ENCODE measurements around the gene SNX33. TPM values are rescaled to one million over a fixed set of nuclear protein-coding genes. Genes with fewer than 3 reads are reported as not detected.

SNX33 gene
- total RNA-seq, 2 donors from 2014 or later: 19.8 to 21.8 TPM

DNA sequence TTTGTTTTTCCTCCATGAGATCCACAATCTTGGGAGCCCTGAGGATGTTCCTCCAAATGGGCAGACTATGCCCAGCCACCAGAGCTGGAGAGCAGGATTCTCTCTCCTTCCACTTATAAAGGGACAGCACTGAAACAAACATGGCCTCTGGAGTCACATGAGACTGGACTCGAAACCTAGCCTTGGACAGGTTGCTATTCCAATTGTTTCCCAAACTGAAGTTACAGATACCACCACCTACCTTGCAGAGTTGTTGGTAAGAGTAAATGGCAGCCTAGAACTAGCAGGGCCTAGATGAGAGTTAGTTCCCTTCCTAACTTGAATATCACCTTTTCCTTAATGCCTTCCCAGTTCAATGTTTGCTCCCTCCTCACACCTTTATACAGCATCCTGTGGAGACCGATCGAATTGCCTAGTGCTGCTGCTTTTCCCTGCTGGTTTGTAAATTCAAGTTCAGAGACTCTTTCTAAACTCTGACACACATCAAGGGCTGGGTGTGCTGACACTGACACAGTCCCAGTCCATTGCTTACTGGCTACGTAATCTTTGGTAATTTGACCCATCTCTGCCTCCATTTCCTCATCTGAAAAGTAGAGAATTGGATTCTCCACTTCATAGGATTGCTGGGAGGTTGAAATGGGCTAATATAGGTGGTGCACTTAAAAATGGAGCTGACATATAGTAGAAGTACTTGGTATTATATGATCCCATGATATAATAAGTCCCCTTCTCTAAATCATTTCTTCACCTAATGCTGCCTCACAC is 10.3 kb upstream of the SNX33 start:
- H3K27me3 ChIP-seq: no peaks in the 10 kb centered on the region
- no peak for DNase-seq
- H3K9me3 ChIP-seq: no peaks in the 10 kb centered on the region
- H3K27ac ChIP-seq: peak overlapping the region in 3 of 4 donors; percentile 83 to 98 (median 93)
- intact Hi-C loops (cut with DNase I): no loop called here
- peaks cover 39% of the 10 kb centered on the region for H3K4me1 ChIP-seq
- ATAC-seq: no peak
- WGBS, 2 donors: 62 to 79% methylated on average over 4 of the region's 4 CpGs
- H3K36me3 ChIP-seq (replicated peaks in 1 of 2; ENCODE audit: insufficient read depth in 1 of 2, low read depth in 2 of 2): no peaks in the 10 kb centered on the region
- H3K4me3 ChIP-seq: no peak overlapping the region
- TF ChIP-seq, protein P1, sequence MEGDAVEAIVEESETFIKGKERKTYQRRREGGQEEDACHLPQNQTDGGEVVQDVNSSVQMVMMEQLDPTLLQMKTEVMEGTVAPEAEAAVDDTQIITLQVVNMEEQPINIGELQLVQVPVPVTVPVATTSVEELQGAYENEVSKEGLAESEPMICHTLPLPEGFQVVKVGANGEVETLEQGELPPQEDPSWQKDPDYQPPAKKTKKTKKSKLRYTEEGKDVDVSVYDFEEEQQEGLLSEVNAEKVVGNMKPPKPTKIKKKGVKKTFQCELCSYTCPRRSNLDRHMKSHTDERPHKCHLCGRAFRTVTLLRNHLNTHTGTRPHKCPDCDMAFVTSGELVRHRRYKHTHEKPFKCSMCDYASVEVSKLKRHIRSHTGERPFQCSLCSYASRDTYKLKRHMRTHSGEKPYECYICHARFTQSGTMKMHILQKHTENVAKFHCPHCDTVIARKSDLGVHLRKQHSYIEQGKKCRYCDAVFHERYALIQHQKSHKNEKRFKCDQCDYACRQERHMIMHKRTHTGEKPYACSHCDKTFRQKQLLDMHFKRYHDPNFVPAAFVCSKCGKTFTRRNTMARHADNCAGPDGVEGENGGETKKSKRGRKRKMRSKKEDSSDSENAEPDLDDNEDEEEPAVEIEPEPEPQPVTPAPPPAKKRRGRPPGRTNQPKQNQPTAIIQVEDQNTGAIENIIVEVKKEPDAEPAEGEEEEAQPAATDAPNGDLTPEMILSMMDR (IDR thresholded peaks at IDR 0.05): no peak
- no peak for TF ChIP-seq POLR2A (IDR thresholded peaks at IDR 0.05)

DNA sequence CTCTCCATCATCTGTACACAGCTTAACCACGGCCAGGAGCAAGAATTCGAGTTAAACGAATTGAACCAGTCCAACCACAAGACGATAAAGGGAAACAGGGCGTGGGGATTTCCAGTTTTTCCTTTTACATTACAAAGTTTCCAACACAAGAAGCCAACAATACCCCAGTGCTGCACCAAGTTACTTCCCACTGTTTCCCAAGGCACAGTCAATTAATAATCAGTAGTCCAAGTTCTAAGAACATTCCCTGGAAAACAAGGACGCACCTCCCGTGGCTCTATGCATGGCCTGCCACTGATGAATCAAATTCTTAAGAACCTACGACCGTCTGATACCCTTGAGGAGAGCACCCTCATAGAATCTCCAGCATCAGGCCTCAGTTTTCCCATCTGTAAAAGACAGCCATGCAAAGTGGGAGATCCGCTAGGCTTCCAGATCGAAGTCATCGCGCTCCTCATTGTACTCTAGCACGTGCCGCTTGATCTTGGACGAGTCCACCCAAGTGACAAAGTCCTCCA is 8.5 kb upstream of the SNX33 start:
- Histone ChIP-seq H3K4me3 (peak overlapping the region; percentile 54 to 99), H3K4me1 (peaks cover 39% of the 10 kb centered on the region), H3K9me3 (no peaks in the 10 kb centered on the region), H3K36me3 (replicated peaks in 1 of 2; ENCODE audit: insufficient read depth in 1 of 2, low read depth in 2 of 2) (no peaks in the 10 kb centered on the region), H3K27me3 (no peaks in the 10 kb centered on the region), H3K27ac (peak overlapping the region; percentile 83 to 98 (median 94))
- intact Hi-C loops (cut with DNase I): no loop called here
- ATAC-seq (no peak), DNase-seq (no peak)
- TF ChIP-seq, protein P1 (IDR thresholded peaks at IDR 0.05): no peak
- no peak for TF ChIP-seq POLR2A (IDR thresholded peaks at IDR 0.05)
- 0 to 1% methylated on average over 9 to 16 of the region's 16 CpGs for WGBS, 2 donors

DNA sequence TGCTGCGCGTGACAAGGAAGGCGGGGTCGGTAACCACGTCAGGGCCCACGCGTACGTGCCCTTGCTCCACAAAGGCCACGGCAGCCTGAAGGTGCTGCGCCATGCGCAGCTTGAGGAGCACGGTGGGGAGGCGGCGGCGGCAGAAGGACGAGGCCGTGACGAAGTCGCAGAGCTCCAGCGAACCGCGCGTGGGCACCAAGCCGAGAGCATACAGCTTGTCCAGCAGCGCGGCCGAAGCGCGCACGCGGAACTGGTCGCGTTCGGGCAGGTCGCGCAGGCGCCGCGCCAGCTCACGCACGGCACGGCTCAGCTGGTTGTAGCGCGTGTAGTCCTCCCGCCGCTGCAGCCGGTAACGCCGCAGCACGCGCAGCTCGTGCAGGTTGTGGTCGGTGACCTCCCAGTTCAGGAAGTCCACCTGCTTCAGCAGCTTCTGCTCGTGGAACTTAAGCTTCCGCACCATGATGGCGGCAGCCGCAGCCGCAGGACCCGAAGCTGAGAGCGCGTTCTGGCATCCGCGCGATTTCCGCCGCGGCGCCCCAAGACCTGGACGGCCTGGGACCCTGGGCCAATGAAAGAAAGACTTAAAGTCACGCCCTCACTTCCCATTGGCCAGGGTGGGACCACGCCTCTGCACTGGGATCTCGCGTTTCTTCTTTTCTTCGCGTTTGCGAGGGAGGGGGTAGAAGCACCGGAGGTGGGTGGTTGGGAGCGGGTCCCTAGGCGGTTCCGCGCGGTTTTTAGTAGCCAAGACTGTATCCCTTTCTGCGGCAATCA is 7.8 kb upstream of the SNX33 start, which contains the start of gene IMP3:
IMP3 (minus strand) TSS at position 516 of the 774 bp plus-strand sequence; CDS start at position 460, 56 bp downstream.
- Histone ChIP-seq H3K9me3 (no peaks in the 10 kb centered on the region), H3K36me3 (replicated peaks in 1 of 2; ENCODE audit: insufficient read depth in 1 of 2, low read depth in 2 of 2) (no peaks in the 10 kb centered on the region), H3K4me3 (peak within 1 kb of the TSS; percentile 54 to 99), H3K27me3 (no peaks in the 10 kb centered on the region), H3K4me1 (peaks cover 39% of the 10 kb centered on the region), H3K27ac (peak within 1 kb of the TSS; percentile 83 to 98 (median 94))
- peak; percentile 96 for ATAC-seq
- WGBS, 2 donors: 0 to 1% methylated on average over 28 to 83 of the region's 83 CpGs
- peak; percentile 95 to 97 (median 96) for DNase-seq
- intact Hi-C loops (cut with DNase I): no loop called here
- TF ChIP-seq, protein P1 (IDR thresholded peaks at IDR 0.05): peak in 1 of 7 experiments; percentile 2
- TF ChIP-seq POLR2A (IDR thresholded peaks at IDR 0.05): peak; percentile 98 to 99 (median 99)

DNA sequence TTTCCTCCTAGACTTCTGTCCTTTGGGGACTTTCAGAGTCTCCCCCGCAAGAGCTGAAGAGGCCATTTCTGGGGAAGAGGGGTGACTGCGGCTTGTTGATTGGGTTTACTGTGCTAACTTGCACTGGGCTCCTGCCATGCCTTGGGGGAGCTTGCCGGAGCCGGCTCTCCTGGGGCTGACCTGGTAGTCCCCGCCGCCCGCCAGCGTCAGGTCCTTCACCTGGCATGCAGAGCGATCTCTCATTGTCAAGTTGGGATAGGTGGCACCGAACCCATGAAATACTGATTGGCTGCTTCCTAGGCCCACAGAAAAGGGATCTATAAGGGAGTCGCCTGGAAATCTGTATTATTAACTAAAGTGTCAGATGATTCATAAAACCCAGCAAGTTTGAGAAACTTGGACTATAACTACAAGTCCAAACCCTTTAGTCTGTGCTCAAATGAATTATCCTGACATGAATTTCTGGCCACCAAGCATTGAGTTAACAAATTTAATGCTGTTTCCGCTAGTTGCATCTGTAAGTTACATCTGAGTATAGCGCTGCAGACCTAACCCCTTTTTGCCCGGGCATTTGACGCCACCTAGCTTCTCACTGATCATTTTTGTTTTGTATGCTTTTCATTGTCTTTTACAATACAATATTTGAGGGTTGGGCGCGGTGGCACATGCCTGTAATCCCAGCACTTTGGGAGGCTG is 7.1 kb upstream of the SNX33 start:
- peak; percentile 34 for ATAC-seq
- Histone ChIP-seq H3K36me3 (replicated peaks in 1 of 2; ENCODE audit: insufficient read depth in 1 of 2, low read depth in 2 of 2) (no peaks in the 10 kb centered on the region), H3K4me3 (peak overlapping the region; percentile 19 to 23), H3K9me3 (no peaks in the 10 kb centered on the region), H3K4me1 (peaks cover 40% of the 10 kb centered on the region), H3K27me3 (no peaks in the 10 kb centered on the region), H3K27ac (peak overlapping the region; percentile 83 to 98 (median 94))
- WGBS, 2 donors: 8 to 9% methylated on average over 17 of the region's 17 CpGs
- DNase-seq: peak in 1 of 4 donors; percentile 14
- intact Hi-C loops (cut with DNase I): no loop called here
- TF ChIP-seq, protein P1 (IDR thresholded peaks at IDR 0.05): peak in 2 of 7 experiments; percentile 28 to 37
- TF ChIP-seq POLR2A (IDR thresholded peaks at IDR 0.05): no peak

All from body of pancreas (tissue), 4 donors.